ENCODE data around the gene TNFRSF18.

DNA sequence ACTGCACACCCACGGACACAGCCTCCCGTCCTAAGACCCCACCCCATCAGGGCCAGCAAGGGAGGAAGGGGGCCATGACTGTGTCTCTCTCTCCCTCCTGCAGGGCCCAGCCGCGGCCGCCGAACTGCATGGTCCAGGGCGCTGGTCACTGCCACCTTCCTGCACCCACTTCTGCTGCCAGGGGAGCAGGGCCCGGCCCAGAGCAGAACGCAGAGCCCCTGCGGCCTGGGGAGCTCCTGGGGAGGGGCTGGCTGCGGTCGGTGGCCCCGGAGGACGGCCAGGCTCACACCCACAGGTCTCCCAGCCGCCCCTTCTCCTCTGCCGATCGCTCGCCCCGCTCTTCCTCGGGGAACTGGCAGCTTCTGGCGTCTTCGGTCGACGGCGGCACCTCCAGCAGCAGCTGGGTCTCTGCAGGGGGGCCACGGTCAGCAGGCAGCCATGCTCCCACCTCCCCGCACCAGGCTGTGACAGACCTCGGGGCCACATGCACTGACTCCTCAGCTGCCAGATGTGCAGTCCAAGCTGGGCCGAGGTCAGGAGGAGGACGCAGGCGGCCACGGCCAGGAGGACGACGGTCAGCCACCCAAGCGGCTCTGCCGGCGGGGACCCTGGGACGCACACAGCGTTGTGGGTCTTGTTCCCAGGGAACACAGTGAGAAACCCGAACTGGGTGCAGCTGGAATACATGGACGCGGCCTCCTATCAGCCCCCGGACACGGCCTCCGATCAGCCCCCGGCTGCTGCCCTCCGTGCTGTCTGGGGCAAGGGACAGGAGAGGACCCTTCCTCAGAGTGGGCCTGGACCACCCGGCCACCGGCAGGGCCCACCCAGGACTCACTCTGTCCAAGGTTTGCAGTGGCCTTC is 2.6 kb downstream of the TNFRSF18 start:
- TF ChIP-seq POLR2AphosphoS5 (IDR thresholded peaks at IDR 0.05), result no peak
- TF ChIP-seq, protein P1, sequence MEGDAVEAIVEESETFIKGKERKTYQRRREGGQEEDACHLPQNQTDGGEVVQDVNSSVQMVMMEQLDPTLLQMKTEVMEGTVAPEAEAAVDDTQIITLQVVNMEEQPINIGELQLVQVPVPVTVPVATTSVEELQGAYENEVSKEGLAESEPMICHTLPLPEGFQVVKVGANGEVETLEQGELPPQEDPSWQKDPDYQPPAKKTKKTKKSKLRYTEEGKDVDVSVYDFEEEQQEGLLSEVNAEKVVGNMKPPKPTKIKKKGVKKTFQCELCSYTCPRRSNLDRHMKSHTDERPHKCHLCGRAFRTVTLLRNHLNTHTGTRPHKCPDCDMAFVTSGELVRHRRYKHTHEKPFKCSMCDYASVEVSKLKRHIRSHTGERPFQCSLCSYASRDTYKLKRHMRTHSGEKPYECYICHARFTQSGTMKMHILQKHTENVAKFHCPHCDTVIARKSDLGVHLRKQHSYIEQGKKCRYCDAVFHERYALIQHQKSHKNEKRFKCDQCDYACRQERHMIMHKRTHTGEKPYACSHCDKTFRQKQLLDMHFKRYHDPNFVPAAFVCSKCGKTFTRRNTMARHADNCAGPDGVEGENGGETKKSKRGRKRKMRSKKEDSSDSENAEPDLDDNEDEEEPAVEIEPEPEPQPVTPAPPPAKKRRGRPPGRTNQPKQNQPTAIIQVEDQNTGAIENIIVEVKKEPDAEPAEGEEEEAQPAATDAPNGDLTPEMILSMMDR (IDR thresholded peaks at IDR 0.05), result no peak
